SH-SY5Y (cell line): ENCODE data around the gene KIF5C.

Source experiments
- GATA2 ChIP-seq: IDR thresholded peaks from 2 replicates; pipeline ENCODE4 v1.6.1; 2011; ENCODE audit warnings: mild to moderate bottlenecking, low read depth, low read length
- GATA3 ChIP-seq: IDR thresholded peaks from 2 replicates; pipeline ENCODE4 v1.6.1; 2011; ENCODE audit warnings: low read depth, mild to moderate bottlenecking, low read length, moderate library complexity

- TF ChIP-seq GATA3 (no peak), GATA2 (no peak)
Observed at GRCh38 chr2:148909114-148909513, 34.1 kb downstream of the KIF5C start.
